ENCODE data around the gene SAPCD1.

GRCh38 chr6:31739639-31740396 lies 22.6 kb upstream of the SAPCD1 start, which contains the start of gene MSH5:
- TF ChIP-seq, protein P1, sequence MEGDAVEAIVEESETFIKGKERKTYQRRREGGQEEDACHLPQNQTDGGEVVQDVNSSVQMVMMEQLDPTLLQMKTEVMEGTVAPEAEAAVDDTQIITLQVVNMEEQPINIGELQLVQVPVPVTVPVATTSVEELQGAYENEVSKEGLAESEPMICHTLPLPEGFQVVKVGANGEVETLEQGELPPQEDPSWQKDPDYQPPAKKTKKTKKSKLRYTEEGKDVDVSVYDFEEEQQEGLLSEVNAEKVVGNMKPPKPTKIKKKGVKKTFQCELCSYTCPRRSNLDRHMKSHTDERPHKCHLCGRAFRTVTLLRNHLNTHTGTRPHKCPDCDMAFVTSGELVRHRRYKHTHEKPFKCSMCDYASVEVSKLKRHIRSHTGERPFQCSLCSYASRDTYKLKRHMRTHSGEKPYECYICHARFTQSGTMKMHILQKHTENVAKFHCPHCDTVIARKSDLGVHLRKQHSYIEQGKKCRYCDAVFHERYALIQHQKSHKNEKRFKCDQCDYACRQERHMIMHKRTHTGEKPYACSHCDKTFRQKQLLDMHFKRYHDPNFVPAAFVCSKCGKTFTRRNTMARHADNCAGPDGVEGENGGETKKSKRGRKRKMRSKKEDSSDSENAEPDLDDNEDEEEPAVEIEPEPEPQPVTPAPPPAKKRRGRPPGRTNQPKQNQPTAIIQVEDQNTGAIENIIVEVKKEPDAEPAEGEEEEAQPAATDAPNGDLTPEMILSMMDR (IDR thresholded peaks at IDR 0.05): no peak
- no peak for TF ChIP-seq EZH2 (IDR thresholded peaks at IDR 0.05; ENCODE audit: borderline replicate concordance, insufficient read depth, low read depth, low read length, poor library complexity, severe bottlenecking)

All from B cell (primary cell).